ENCODE data around the gene TGFA. TPM values are rescaled to one million over a fixed set of nuclear protein-coding genes. Genes with fewer than 3 reads are reported as not detected.

Gene TGFA
- total RNA-seq, 4 donors from 2014 or later, result 0.46 to 2.0 (median 1.3) TPM

DNA sequence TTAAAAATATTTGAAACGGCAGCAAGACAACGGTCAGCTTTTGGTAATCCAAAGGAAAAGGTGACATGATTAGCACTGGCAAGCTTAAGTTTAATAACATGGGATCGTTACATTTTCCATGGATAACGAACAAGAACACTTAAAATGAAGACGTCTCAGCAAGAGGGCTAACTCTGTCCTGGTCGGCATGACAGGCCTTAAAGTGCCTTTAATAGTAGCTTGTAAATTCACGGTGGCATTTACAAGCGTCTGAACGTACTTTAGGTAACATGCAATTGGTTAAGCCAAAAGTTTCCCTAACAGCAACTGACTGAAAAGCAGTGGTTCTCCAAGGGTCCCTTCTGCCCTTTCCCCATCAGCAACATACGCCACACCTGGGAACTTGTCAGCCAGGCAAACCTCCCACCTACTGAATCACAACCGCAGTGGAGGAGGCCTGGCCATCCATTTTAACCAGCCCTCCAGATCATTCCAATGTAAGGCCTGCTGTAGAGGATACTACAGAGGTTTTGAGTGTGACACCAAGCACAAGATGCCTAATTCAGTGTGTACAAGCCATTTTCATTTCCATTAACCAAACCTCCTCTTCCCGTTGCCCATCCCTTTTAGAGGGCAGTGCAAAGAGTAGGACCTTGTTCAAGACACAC lies 4.4 kb downstream of the TGFA start:
- peaks cover 0 to 25% (median 16%) of the 10 kb centered on the region in 4 donors for H3K27me3 ChIP-seq
- TF ChIP-seq POLR2AphosphoS5 (IDR thresholded peaks at IDR 0.05) (no peak), CTCF (IDR thresholded peaks at IDR 0.05) (no peak), EP300 (IDR thresholded peaks at IDR 0.05) (no peak), POLR2A (IDR thresholded peaks at IDR 0.05; ENCODE audit: low read depth) (no peak)
- H3K4me3 ChIP-seq, result no peak overlapping the region

GRCh38 chr2:70548233-70548632 lies 5.4 kb downstream of the TGFA start:
- Histone ChIP-seq H3K27ac (replicated peaks in 1 of 4) (no peak overlapping the region), H3K36me3 (no peaks in the 10 kb centered on the region), H3K4me1 (peaks cover 0 to 11% (median 7%) of the 10 kb centered on the region in 4 donors), H3K9me3 (no peaks in the 10 kb centered on the region), H3K4me3 (no peak overlapping the region), H3K27me3 (peaks cover 0 to 16% (median 11%) of the 10 kb centered on the region in 4 donors)
- WGBS, result 76% methylated on average over 6 of the region's 6 CpGs
- DNase-seq (ENCODE audit: extremely low spot score), result peak; percentile 68
- TF ChIP-seq POLR2AphosphoS5 (IDR thresholded peaks at IDR 0.05) (no peak), EP300 (IDR thresholded peaks at IDR 0.05) (no peak), CTCF (IDR thresholded peaks at IDR 0.05) (no peak), POLR2A (IDR thresholded peaks at IDR 0.05; ENCODE audit: low read depth) (no peak)
- intact Hi-C loops (cut with DNase I), result no loop called here

More for the DNA sequence above, 4.4 kb downstream of the TGFA start:
- WGBS, result 93% methylated on average over 12 of the region's 12 CpGs
- Histone ChIP-seq H3K27ac (replicated peaks in 1 of 4) (no peak overlapping the region), H3K9me3 (no peaks in the 10 kb centered on the region), H3K4me1 (peaks cover 0 to 21% (median 17%) of the 10 kb centered on the region in 4 donors), H3K36me3 (no peaks in the 10 kb centered on the region)
- intact Hi-C loops (cut with DNase I), result no loop called here
- peak; percentile 79 for DNase-seq (ENCODE audit: extremely low spot score)

DNA sequence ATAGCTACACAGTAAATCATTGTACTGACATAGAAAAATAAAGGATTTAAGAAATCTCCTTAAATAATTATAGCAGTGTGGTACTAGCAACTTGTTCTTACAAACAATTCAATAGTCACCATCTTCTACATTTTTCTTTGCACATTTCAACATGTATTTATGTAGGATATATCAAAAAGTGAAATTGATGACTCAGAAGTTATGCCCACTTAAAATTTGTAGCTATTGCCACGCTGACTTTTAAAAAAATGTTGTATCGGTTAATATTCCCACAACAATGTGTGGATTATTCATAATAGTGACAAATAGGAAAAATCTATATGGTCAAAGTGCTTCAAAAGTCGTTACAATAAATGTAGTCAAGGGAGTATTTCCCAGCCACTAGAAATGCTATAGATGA lies 6.7 kb downstream of the TGFA start:
- intact Hi-C loops (cut with DNase I), result no loop called here
- H3K36me3 ChIP-seq, result no peaks in the 10 kb centered on the region
- no peak overlapping the region for H3K27ac ChIP-seq (replicated peaks in 1 of 4)
- H3K4me1 ChIP-seq, result no peaks in the 10 kb centered on the region
- no peaks in the 10 kb centered on the region for H3K9me3 ChIP-seq
- no peak overlapping the region for H3K4me3 ChIP-seq
- no peak for DNase-seq (ENCODE audit: extremely low spot score)
- TF ChIP-seq POLR2AphosphoS5 (IDR thresholded peaks at IDR 0.05), result no peak
- TF ChIP-seq CTCF (IDR thresholded peaks at IDR 0.05), result no peak
- no peak for TF ChIP-seq EP300 (IDR thresholded peaks at IDR 0.05)
- TF ChIP-seq POLR2A (IDR thresholded peaks at IDR 0.05; ENCODE audit: low read depth), result no peak
- H3K27me3 ChIP-seq, result peaks cover 0 to 6% (median 2%) of the 10 kb centered on the region in 4 donors
- 87% methylated on average over 3 of the region's 3 CpGs for WGBS

- Histone ChIP-seq H3K4me3 (no peak overlapping the region), H3K27me3 (peaks cover 0 to 6% (median 2%) of the 10 kb centered on the region in 4 donors), H3K27ac (replicated peaks in 1 of 4) (no peak overlapping the region), H3K9me3 (no peaks in the 10 kb centered on the region), H3K36me3 (no peaks in the 10 kb centered on the region), H3K4me1 (peaks cover 0 to 4% (median 0%) of the 10 kb centered on the region in 4 donors)
- WGBS, result 81% methylated on average over 2 of the region's 2 CpGs
- intact Hi-C loops (cut with DNase I), result no loop called here
- peak; percentile 17 for DNase-seq (ENCODE audit: extremely low spot score)
- TF ChIP-seq EP300 (IDR thresholded peaks at IDR 0.05) (no peak), POLR2A (IDR thresholded peaks at IDR 0.05; ENCODE audit: low read depth) (no peak), POLR2AphosphoS5 (IDR thresholded peaks at IDR 0.05) (no peak), CTCF (IDR thresholded peaks at IDR 0.05) (no peak)
Observed at GRCh38 chr2:70546376-70546775, 7.2 kb downstream of the TGFA start.

All from esophagus muscularis mucosa (tissue), 4 donors.